NT2/D1 (cell line): ENCODE data around the gene AFAP1L2.

Source experiments
- SUZ12 ChIP-seq: IDR thresholded peaks from 2 replicates; pipeline ENCODE4 v1.6.1; 2011; ENCODE audit not compliant: insufficient read length, insufficient read depth; ENCODE audit errors: extremely low read depth
- YY1 ChIP-seq: IDR thresholded peaks from 2 replicates; pipeline ENCODE4 v1.6.1; 2011; ENCODE audit not compliant: insufficient read length, insufficient read depth
- ZNF274 ChIP-seq: IDR thresholded peaks from 2 replicates; pipeline ENCODE4 v1.6.1; 2011; ENCODE audit warnings: mild to moderate bottlenecking, low read depth, low read length

GRCh38 chr10:114375047-114375446, 29.3 kb downstream of the AFAP1L2 start:
- TF ChIP-seq YY1 (no peak), SUZ12 (no peak), ZNF274 (no peak)
